WERI-Rb-1 (cell line): ENCODE results near the gene RNF225.
A peak's percentile ranks its signal among the peaks of the same experiment; 100 is the strongest.
"Not testable (repeated sequence)": the region's sequence is repeated elsewhere in the genome, so short reads cannot be mapped to it uniquely, and the experiment has no call there.

ENCODE experiments used
- DNase-seq: peaks from one replicate; pipeline ENCODE4 v3.0.0-alpha.2; 2020
- H3K27ac ChIP-seq: fragments of 250-450 bp; sonication (Bioruptor Pico); 2 replicates; pipeline ENCODE4 v1.5.1; 2020; ENCODE audit warnings: mild to moderate bottlenecking, moderate library complexity
- H3K27me3 ChIP-seq: fragments of 250-450 bp; sonication (Bioruptor Pico); 2 replicates; pipeline ENCODE4 v1.5.1; 2021; ENCODE audit warnings: mild to moderate bottlenecking, low read depth, moderate library complexity; ENCODE audit not compliant: insufficient read depth, severe bottlenecking
- H3K36me3 ChIP-seq: fragments of 250-450 bp; sonication (Bioruptor Pico); 2 replicates; pipeline ENCODE4 v1.5.1; 2020; ENCODE audit warnings: mild to moderate bottlenecking, moderate library complexity
- H3K4me3 ChIP-seq: 2 replicates; pipeline ENCODE4 v1.5.1; 2011; ENCODE audit warnings: low read depth, mild to moderate bottlenecking, control low read depth, low read length
- H3K9me3 ChIP-seq: fragments of 250-450 bp; sonication (Bioruptor Pico); 2 replicates; pipeline ENCODE4 v1.5.1; 2021; ENCODE audit warnings: mild to moderate bottlenecking, moderate library complexity; ENCODE audit not compliant: severe bottlenecking
- TF ChIP-seq, protein P1 (sequence below): IDR thresholded peaks from 2 replicates; pipeline ENCODE4 v1.5.1; 2011; ENCODE audit warnings: low read depth, mild to moderate bottlenecking, control low read depth, inconsistent platforms, low read length

The RNF225 gene

GRCh38 chr19:58398545-58398944 lies 3.1 kb downstream of the RNF225 start:
- TF ChIP-seq, protein P1, sequence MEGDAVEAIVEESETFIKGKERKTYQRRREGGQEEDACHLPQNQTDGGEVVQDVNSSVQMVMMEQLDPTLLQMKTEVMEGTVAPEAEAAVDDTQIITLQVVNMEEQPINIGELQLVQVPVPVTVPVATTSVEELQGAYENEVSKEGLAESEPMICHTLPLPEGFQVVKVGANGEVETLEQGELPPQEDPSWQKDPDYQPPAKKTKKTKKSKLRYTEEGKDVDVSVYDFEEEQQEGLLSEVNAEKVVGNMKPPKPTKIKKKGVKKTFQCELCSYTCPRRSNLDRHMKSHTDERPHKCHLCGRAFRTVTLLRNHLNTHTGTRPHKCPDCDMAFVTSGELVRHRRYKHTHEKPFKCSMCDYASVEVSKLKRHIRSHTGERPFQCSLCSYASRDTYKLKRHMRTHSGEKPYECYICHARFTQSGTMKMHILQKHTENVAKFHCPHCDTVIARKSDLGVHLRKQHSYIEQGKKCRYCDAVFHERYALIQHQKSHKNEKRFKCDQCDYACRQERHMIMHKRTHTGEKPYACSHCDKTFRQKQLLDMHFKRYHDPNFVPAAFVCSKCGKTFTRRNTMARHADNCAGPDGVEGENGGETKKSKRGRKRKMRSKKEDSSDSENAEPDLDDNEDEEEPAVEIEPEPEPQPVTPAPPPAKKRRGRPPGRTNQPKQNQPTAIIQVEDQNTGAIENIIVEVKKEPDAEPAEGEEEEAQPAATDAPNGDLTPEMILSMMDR, result no peak
- Histone ChIP-seq H3K9me3 (no peaks in the 10 kb centered on the region), H3K27me3 (no peaks in the 10 kb centered on the region), H3K27ac (no peak overlapping the region), H3K4me3 (no peak overlapping the region), H3K36me3 (peaks cover 20% of the 10 kb centered on the region)
- no peak for DNase-seq

GRCh38 chr19:58399903-58400302 lies 4.4 kb downstream of the RNF225 start:
- TF ChIP-seq, protein P1, result no peak
- no peak overlapping the region for H3K27ac ChIP-seq
- DNase-seq, result no peak
- no peaks in the 10 kb centered on the region for H3K27me3 ChIP-seq
- no peaks in the 10 kb centered on the region for H3K9me3 ChIP-seq
- H3K4me3 ChIP-seq, result no peak overlapping the region
- H3K36me3 ChIP-seq, result peaks cover 6% of the 10 kb centered on the region

GRCh38 chr19:58400316-58400915 lies 5.0 kb downstream of the RNF225 start:
- Histone ChIP-seq H3K4me3 (peak overlapping the region; percentile 80), H3K36me3 (peaks cover under 1% of the 10 kb centered on the region), H3K27me3 (no peaks in the 10 kb centered on the region), H3K9me3 (no peaks in the 10 kb centered on the region), H3K27ac (peak overlapping the region; percentile 44)
- DNase-seq, result no peak
- TF ChIP-seq, protein P1, result no peak

GRCh38 chr19:58400916-58401839 lies 5.7 kb downstream of the RNF225 start:
- Histone ChIP-seq H3K9me3 (no peaks in the 10 kb centered on the region), H3K27ac (peak overlapping the region; percentile 83), H3K4me3 (peak overlapping the region; percentile 80), H3K36me3 (no peaks in the 10 kb centered on the region), H3K27me3 (no peaks in the 10 kb centered on the region)
- peak; percentile 99 for DNase-seq
- TF ChIP-seq, protein P1, result 0 out of 2 replicates have a peak, but pooled peaks have one; percentile 6

GRCh38 chr19:58401840-58402421 lies 6.5 kb downstream of the RNF225 start:
- Histone ChIP-seq H3K4me3 (peak overlapping the region; percentile 80), H3K9me3 (no peaks in the 10 kb centered on the region), H3K36me3 (no peaks in the 10 kb centered on the region), H3K27me3 (no peaks in the 10 kb centered on the region), H3K27ac (peak overlapping the region; percentile 83)
- TF ChIP-seq, protein P1, result no peak
- DNase-seq, result no peak

- not testable (repeated sequence) for H3K9me3 ChIP-seq, H3K27me3 ChIP-seq, H3K4me3 ChIP-seq, DNase-seq, H3K36me3 ChIP-seq
- peak overlapping the region; percentile 56 for H3K27ac ChIP-seq
Measured at GRCh38 chr19:58403920-58404478, 8.5 kb downstream of the RNF225 start.
